Fibroblast of lung (primary cell): ENCODE measurements around the gene MYO10.

ENCODE experiments used
- EZH2 ChIP-seq: IDR thresholded peaks from 2 replicates; pipeline ENCODE4 v1.5.1; 2012; ENCODE audit warnings: low read length, control low read depth, mild to moderate bottlenecking; ENCODE audit errors: missing control alignments
- TF ChIP-seq, protein P1 (sequence below), 2 donors: IDR thresholded peaks in 1 of 2; conservative IDR thresholded peaks in 1 of 2; 1 replicate in 1 of 2; 2 replicates in 1 of 2; pipeline ENCODE4 v1.5.1; 2011 to 2012; ENCODE audit warnings: low read length in 2 of 2, control low read depth in 1 of 2, inconsistent platforms in 1 of 2, low read depth in 1 of 2, mild to moderate bottlenecking in 1 of 2

GRCh38 chr5:16681876-16682275 is 254.2 kb downstream of the MYO10 start:
- TF ChIP-seq, protein P1, sequence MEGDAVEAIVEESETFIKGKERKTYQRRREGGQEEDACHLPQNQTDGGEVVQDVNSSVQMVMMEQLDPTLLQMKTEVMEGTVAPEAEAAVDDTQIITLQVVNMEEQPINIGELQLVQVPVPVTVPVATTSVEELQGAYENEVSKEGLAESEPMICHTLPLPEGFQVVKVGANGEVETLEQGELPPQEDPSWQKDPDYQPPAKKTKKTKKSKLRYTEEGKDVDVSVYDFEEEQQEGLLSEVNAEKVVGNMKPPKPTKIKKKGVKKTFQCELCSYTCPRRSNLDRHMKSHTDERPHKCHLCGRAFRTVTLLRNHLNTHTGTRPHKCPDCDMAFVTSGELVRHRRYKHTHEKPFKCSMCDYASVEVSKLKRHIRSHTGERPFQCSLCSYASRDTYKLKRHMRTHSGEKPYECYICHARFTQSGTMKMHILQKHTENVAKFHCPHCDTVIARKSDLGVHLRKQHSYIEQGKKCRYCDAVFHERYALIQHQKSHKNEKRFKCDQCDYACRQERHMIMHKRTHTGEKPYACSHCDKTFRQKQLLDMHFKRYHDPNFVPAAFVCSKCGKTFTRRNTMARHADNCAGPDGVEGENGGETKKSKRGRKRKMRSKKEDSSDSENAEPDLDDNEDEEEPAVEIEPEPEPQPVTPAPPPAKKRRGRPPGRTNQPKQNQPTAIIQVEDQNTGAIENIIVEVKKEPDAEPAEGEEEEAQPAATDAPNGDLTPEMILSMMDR (conservative IDR thresholded peaks at IDR 0.05 in 1 of 2, IDR thresholded peaks at IDR 0.05 in 1 of 2; ENCODE audit: low read depth in 1 of 2, low read length in 2 of 2) = no peak
- TF ChIP-seq EZH2 = no peak
